MCF 10A (cell line): Measurements from ENCODE around the gene GCSAM. TPM values are rescaled to one million over a fixed set of nuclear protein-coding genes. Genes with fewer than 3 reads are reported as not detected.

Experiments
- Bru-seq: library from RNA; stranded (reverse); fragments of 400-500 nt; gene quantifications from one replicate; lab custom pipeline; 2021; lab: Mats Ljungman, UMichigan
- BruChase-seq, 2 experiments: library from RNA; stranded (reverse); fragments of 400-500 nt; gene quantifications; one replicate each; lab custom pipeline; 2021; lab: Mats Ljungman, UMichigan
- BruUV-seq: library from RNA; stranded (reverse); fragments of 400-500 nt; replicated peaks from 2 replicates; lab custom pipeline; 2021; lab: Mats Ljungman, UMichigan
- CTCF ChIA-PET: fragments of 300-600 bp; sonication (Branson Sonifier 250); formaldehyde crosslinking; extraction: SDS; loops from one replicate; lab custom pipeline; 2021; ENCODE audit warnings: antibody characterized with exemption, inconsistent platforms; lab: Yijun Ruan, JAX
- POLR2A ChIA-PET: fragments of 300-600, 350-650 bp; sonication (Branson Sonifier 250); formaldehyde crosslinking; extraction: SDS; loops from one replicate; lab custom pipeline; 2020; ENCODE audit warnings: antibody characterized with exemption, inconsistent platforms; lab: Yijun Ruan, JAX
- DNase-seq: peaks from one replicate; pipeline ENCODE4 v3.0.0-alpha.2; 2018; ENCODE audit not compliant: unreplicated experiment
- H3K27ac Mint-ChIP-seq: one replicate; pipeline ENCODE4 v1.8.0; 2022; ENCODE audit warnings: mild to moderate bottlenecking, low read depth, mixed read lengths; ENCODE audit not compliant: unreplicated experiment
- H3K27me3 Mint-ChIP-seq: one replicate; pipeline ENCODE4 v1.8.0; 2022; ENCODE audit warnings: mixed read lengths; ENCODE audit not compliant: insufficient read depth, unreplicated experiment
- H3K36me3 Mint-ChIP-seq: one replicate; pipeline ENCODE4 v1.8.0; 2022; ENCODE audit warnings: mild to moderate bottlenecking, moderate library complexity, mixed read lengths; ENCODE audit not compliant: insufficient read depth, unreplicated experiment
- H3K4me1 Mint-ChIP-seq: one replicate; pipeline ENCODE4 v1.8.0; 2022; ENCODE audit warnings: mixed read lengths; ENCODE audit not compliant: insufficient read depth, unreplicated experiment
- H3K4me3 Mint-ChIP-seq: one replicate; pipeline ENCODE4 v1.8.0; 2022; ENCODE audit warnings: mild to moderate bottlenecking, moderate library complexity, mixed read lengths; ENCODE audit not compliant: unreplicated experiment
- H3K9me3 Mint-ChIP-seq: one replicate; pipeline ENCODE4 v1.8.0; 2022; ENCODE audit warnings: mixed read lengths; ENCODE audit not compliant: unreplicated experiment
- intact Hi-C: fragments of 100-400 bp; cut with micrococcal nuclease; formaldehyde crosslinking; loops from 2 replicates; pipeline ENCODE4 v1.14.1; 2022
- long read RNA-seq: library from polyadenylated mRNA; stranded (forward); transcript quantifications from one replicate; pipeline ENCODE4 v2.0.0, GENCODE V29; 2022
- total RNA-seq: library from RNA; stranded (reverse); gene quantifications from 2 replicates; pipeline ENCODE4 v1.2.3, GENCODE V29; 2022
- TF ChIP-seq, protein P1 (sequence below): fragments of 200-600 bp; IDR thresholded peaks from one replicate; pipeline ENCODE4 v1.8.0; 2022; ENCODE audit warnings: antibody characterized with exemption, mild to moderate bottlenecking; ENCODE audit not compliant: unreplicated experiment

Gene GCSAM, protein sequence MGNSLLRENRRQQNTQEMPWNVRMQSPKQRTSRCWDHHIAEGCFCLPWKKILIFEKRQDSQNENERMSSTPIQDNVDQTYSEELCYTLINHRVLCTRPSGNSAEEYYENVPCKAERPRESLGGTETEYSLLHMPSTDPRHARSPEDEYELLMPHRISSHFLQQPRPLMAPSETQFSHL
- total RNA-seq (0.29 and 0.63 TPM in 2 replicates), Bru-seq, nascent RNA (percentile 16 among the genes with signal in this experiment), BruChase-seq, experiment 1, labeled RNA remaining after a 6-hour chase (percentile 12 among the genes with signal in this experiment), BruChase-seq, experiment 2, labeled RNA remaining after a 2-hour chase (percentile 19 among the genes with signal in this experiment)
- long read RNA-seq: 0 reads

DNA sequence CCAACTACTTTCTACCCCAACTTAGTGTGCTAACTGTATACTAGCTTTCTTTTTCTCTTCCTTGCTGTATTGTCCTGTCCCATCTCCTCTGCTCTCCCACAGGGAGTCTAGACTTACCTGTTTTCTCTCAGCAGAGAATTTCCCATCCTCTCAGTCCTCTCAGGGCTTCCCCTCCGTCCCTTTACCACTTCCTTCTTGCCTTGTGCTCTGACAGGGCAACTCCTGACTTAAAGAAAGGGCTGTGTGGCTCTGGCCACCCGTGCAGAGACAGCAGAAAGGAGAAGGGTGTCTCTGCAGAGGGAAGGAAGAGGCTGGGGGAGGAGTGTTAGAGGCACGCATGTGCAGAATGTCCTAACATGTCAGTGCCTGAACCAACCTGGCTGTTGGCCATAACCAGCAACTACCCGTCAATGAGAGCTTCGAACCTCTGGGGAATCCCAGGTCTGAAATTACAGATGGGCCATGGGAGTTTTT is at the start of gene GCSAM:
Gene GCSAM (minus strand): TSS at position 274 of the 474 bp plus-strand sequence. CDS start 128 bp downstream, at position 146.
- Mint-ChIP-seq H3K9me3 (no peaks in the 10 kb centered on the region), H3K27me3 (no peaks in the 10 kb centered on the region), H3K4me1 (peaks cover 45% of the 10 kb centered on the region), H3K4me3 (peak within 1 kb of the TSS; percentile 75), H3K36me3 (no peaks in the 10 kb centered on the region), H3K27ac (peak within 1 kb of the TSS; percentile 71)
- ChIA-PET CTCF (interaction anchor here (0.6 to 2.0 kb wide), 6 partner anchors 10 to 162 kb away, joined by 3 to 9 read pairs (median 3); no protein-coding TSS in a partner anchor), POLR2A (interaction anchor here (0.6 to 2.0 kb wide), 7 partner anchors 9 to 429 kb away, joined by 3 to 7 read pairs (median 4); partner anchors contain the start of genes ATG3 and SLC35A5)
- no TSS peak for BruUV-seq
- TF ChIP-seq, protein P1, sequence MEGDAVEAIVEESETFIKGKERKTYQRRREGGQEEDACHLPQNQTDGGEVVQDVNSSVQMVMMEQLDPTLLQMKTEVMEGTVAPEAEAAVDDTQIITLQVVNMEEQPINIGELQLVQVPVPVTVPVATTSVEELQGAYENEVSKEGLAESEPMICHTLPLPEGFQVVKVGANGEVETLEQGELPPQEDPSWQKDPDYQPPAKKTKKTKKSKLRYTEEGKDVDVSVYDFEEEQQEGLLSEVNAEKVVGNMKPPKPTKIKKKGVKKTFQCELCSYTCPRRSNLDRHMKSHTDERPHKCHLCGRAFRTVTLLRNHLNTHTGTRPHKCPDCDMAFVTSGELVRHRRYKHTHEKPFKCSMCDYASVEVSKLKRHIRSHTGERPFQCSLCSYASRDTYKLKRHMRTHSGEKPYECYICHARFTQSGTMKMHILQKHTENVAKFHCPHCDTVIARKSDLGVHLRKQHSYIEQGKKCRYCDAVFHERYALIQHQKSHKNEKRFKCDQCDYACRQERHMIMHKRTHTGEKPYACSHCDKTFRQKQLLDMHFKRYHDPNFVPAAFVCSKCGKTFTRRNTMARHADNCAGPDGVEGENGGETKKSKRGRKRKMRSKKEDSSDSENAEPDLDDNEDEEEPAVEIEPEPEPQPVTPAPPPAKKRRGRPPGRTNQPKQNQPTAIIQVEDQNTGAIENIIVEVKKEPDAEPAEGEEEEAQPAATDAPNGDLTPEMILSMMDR: no peak
- DNase-seq: peak; percentile 80
- intact Hi-C loops: no loop called here

DNA sequence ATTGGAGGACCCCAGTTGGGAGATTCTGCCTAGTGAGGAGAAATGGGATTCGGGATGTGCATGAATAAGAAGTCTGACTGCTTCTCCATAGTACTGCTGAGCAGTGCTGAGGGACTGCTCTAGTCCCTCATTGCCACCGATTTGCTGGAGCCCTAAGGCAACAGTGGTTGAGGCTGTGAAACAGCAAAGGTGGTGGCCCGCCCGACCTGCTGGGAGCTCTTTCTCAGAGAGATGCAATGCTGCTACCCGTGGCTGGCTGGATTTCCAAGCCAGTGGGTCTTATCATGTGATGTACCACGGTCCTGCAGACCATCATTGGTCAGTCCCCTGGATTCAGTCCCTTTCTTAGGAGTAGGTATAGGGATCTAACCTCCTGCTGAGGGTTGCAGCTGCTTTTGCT is 42.6 kb upstream of the GCSAM start:
- Mint-ChIP-seq H3K27me3 (no peaks in the 10 kb centered on the region), H3K27ac (no peak overlapping the region), H3K4me1 (no peaks in the 10 kb centered on the region), H3K4me3 (no peak overlapping the region), H3K9me3 (peaks cover 7% of the 10 kb centered on the region), H3K36me3 (no peaks in the 10 kb centered on the region)
- no TSS peak for BruUV-seq
- intact Hi-C loops: no loop called here
- no peak for DNase-seq
- TF ChIP-seq, protein P1: no peak
- CTCF ChIA-PET: interaction anchor here (0.6 to 0.8 kb wide), 3 partner anchors 24 to 273 kb away, joined by 3 to 4 read pairs (median 3); no protein-coding TSS in a partner anchor
- POLR2A ChIA-PET: no interaction called here

DNA sequence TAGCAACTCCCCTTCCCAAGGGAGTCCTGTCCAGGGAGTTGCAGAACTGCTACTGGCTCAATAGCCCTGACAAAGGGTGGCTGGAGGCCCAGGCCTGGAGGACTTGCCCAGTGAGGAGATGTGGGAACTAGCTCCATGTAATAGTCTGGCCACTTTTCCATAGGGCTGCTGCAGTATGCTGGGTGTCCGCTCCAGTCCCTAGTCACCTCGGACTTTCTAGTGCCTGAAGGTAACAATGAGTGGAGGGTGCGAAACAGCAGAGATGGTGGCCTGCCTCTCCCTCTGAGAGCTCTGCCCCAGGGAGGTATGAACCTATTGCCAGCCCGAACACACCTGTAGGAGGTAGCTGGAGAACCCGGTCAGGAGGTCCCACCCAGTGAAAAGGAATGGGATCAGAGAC is 42.0 kb upstream of the GCSAM start:
- no peak overlapping the region for H3K27ac Mint-ChIP-seq
- H3K4me3 Mint-ChIP-seq: no peak overlapping the region
- POLR2A ChIA-PET: no interaction called here
- H3K36me3 Mint-ChIP-seq: no peaks in the 10 kb centered on the region
- no peaks in the 10 kb centered on the region for H3K4me1 Mint-ChIP-seq
- H3K27me3 Mint-ChIP-seq: no peaks in the 10 kb centered on the region
- peaks cover 7% of the 10 kb centered on the region for H3K9me3 Mint-ChIP-seq
- DNase-seq: no peak
- CTCF ChIA-PET: interaction anchor here (0.6 to 0.8 kb wide), 3 partner anchors 24 to 346 kb away, joined by 3 to 4 read pairs (median 3); no protein-coding TSS in a partner anchor
- intact Hi-C loops: no loop called here
- TF ChIP-seq, protein P1: no peak
- no TSS peak for BruUV-seq

DNA sequence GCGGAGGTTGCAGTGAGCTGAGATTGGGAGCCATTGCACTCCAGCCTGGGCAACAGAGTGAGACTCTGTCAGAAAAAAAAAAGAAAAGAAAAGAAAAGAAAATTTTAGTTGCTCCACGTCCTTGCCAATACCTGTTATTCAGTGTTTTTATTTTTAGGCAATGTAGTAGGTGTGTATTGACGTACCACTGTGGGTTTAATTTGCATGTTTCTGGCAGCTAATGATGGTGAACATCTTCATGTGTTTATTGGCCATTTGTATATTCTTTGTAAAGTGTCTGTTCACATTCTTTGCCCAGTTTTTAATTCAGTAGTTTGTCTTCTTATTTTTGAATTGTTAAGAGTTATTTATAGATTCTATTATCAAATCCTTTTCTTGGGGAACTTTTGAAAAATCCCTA is 38.1 kb upstream of the GCSAM start:
- Mint-ChIP-seq H3K27ac (no peak overlapping the region), H3K4me3 (no peak overlapping the region), H3K27me3 (no peaks in the 10 kb centered on the region), H3K9me3 (no peaks in the 10 kb centered on the region), H3K36me3 (no peaks in the 10 kb centered on the region), H3K4me1 (no peaks in the 10 kb centered on the region)
- POLR2A ChIA-PET: interaction anchor here (1.2 kb wide), 1 partner anchor 18 kb away, joined by 4 read pairs; no protein-coding TSS in a partner anchor
- DNase-seq: no peak
- TF ChIP-seq, protein P1: no peak
- intact Hi-C loops: no loop called here
- no TSS peak for BruUV-seq
- CTCF ChIA-PET: interaction anchor here (1.0 kb wide), 1 partner anchor 362 kb away, joined by 3 read pairs; no protein-coding TSS in a partner anchor
